Measurements from ENCODE around the gene IPMK. TPM values are rescaled to one million over a fixed set of nuclear protein-coding genes. Genes with fewer than 3 reads are reported as not detected.

The IPMK gene
- total RNA-seq, 1 experiment from 2014 or later = 7.2 TPM

- Histone ChIP-seq H3T11ph (ENCODE audit: low read length) (no peak overlapping the region), H2BK12ac (ENCODE audit: insufficient read length, low read depth, low read length) (no peak overlapping the region), H2BK20ac (ENCODE audit: low read depth, low read length, poor library complexity, severe bottlenecking) (no peak overlapping the region), H4K5ac (ENCODE audit: insufficient read length, low read depth, low read length) (no peak overlapping the region), H3K14ac (ENCODE audit: insufficient read depth, low read length) (no peak overlapping the region), H3K79me2 (ENCODE audit: insufficient read depth, low read length) (peaks cover 5% of the 10 kb centered on the region; the same call in 1 of the 2 replicates), H4K91ac (ENCODE audit: insufficient read length, low read depth, low read length) (no peak overlapping the region), H3K9ac (ENCODE audit: extremely low read depth, insufficient read length, low read length) (no peak overlapping the region), H3K4ac (ENCODE audit: low read depth, low read length) (no peak overlapping the region), H3K56ac (ENCODE audit: insufficient read length, low read depth, low read length) (no peak overlapping the region), H2BK120ac (ENCODE audit: low read depth, low read length, poor library complexity, severe bottlenecking) (no peak overlapping the region), H3K9me3 (ENCODE audit: control insufficient read depth, low read depth, low read length) (no peaks in the 10 kb centered on the region), H3K27me3 (ENCODE audit: insufficient read depth, low read length) (no peaks in the 10 kb centered on the region), H3K18ac (ENCODE audit: insufficient read length, low read depth, low read length) (no peak overlapping the region), H4K20me1 (ENCODE audit: control insufficient read depth, insufficient read depth, insufficient read length) (no peaks in the 10 kb centered on the region), H3K27ac (ENCODE audit: insufficient read length, low read depth, low read length) (no peak overlapping the region), H2BK15ac (ENCODE audit: low read depth, low read length) (no peak overlapping the region), H2AFZ (ENCODE audit: low read length) (no peak overlapping the region), H3K4me2 (ENCODE audit: insufficient read depth, insufficient read length, low read length) (no peak overlapping the region), H2AK5ac (ENCODE audit: insufficient read length, low read length) (no peak overlapping the region), H3K23me2 (ENCODE audit: insufficient read length, low read depth, low read length, poor library complexity, severe bottlenecking) (no peaks in the 10 kb centered on the region), H2BK5ac (ENCODE audit: insufficient read length, low read length) (no peak overlapping the region), H3K79me1 (ENCODE audit: insufficient read depth, low read depth, low read length, poor library complexity, severe bottlenecking) (peaks cover 5% of the 10 kb centered on the region), H4K8ac (replicated peaks; ENCODE audit: insufficient read length, low read depth, low read length) (no peak overlapping the region), H3K23ac (ENCODE audit: insufficient read length, low read depth, low read length) (no peak overlapping the region), H3K4me1 (ENCODE audit: insufficient read depth, low read length) (no peaks in the 10 kb centered on the region)
- H3K27ac Mint-ChIP-seq = peak overlapping the region in 1 of 3 experiments; percentile 62; a peak in 2 of 7 replicates
- H3K9me3 Mint-ChIP-seq = no peaks in the 10 kb centered on the region
- peaks cover 0 to 13% (median 4%) of the 10 kb centered on the region in 3 experiments; a peak in 5 of 7 replicates for H3K36me3 Mint-ChIP-seq (ENCODE audit: insufficient read depth in 1 of 3, low read depth in 3 of 3)
- H3K4me1 Mint-ChIP-seq = peaks cover 6 to 7% of the 10 kb centered on the region in 2 experiments
- no peak for DNase-seq
- no peak for TF ChIP-seq CTCF (conservative IDR thresholded peaks at IDR 0.05)
- H3K4me3 Mint-ChIP-seq = no peak overlapping the region
- H3K27me3 Mint-ChIP-seq (ENCODE audit: low read depth) = no peaks in the 10 kb centered on the region
These were observed 8.2 kb upstream of the IPMK start for GRCh38 chr10:58275908-58276307.
